Activated T-cell treated with anti-CD3 and anti-CD28 coated beads, Interleukin-2, amount 50 U/mL, for 24 hours (primary cell): ENCODE data around the gene FANCC.

Source experiments
- DNase-seq: peaks from one replicate; pipeline ENCODE4 v3.0.0-alpha.2; 2020
- H3K27ac Mint-ChIP-seq: 2 replicates; pipeline ENCODE4 v1.8.0; 2020; ENCODE audit warnings: mild to moderate bottlenecking, mixed read lengths
- H3K27me3 Mint-ChIP-seq: 2 replicates; pipeline ENCODE4 v1.8.0; 2020; ENCODE audit warnings: mixed read lengths
- H3K36me3 Mint-ChIP-seq: 2 replicates; pipeline ENCODE4 v1.8.0; 2020; ENCODE audit warnings: low read depth, mixed read lengths
- H3K4me1 Mint-ChIP-seq: 2 replicates; pipeline ENCODE4 v1.8.0; 2020; ENCODE audit warnings: low read depth, mixed read lengths
- H3K4me3 Mint-ChIP-seq: 2 replicates; pipeline ENCODE4 v1.8.0; 2020; ENCODE audit warnings: mild to moderate bottlenecking, moderate library complexity, mixed read lengths
- H3K9me3 Mint-ChIP-seq: 2 replicates; pipeline ENCODE4 v1.8.0; 2020; ENCODE audit warnings: mixed read lengths

FANCC gene

GRCh38 chr9:95116002-95116807, 201.3 kb downstream of the FANCC start:
- Mint-ChIP-seq H3K9me3 (no peaks in the 10 kb centered on the region), H3K4me1 (no peaks in the 10 kb centered on the region), H3K4me3 (no peak overlapping the region), H3K27me3 (no peaks in the 10 kb centered on the region), H3K36me3 (peaks cover 22% of the 10 kb centered on the region), H3K27ac (no peak overlapping the region)
- DNase-seq, result no peak

- no peaks in the 10 kb centered on the region for H3K4me1 Mint-ChIP-seq
- no peak overlapping the region for H3K4me3 Mint-ChIP-seq
- H3K27ac Mint-ChIP-seq, result no peak overlapping the region
- no peaks in the 10 kb centered on the region for H3K9me3 Mint-ChIP-seq
- DNase-seq, result no peak
- no peaks in the 10 kb centered on the region for H3K27me3 Mint-ChIP-seq
- peaks cover 27% of the 10 kb centered on the region for H3K36me3 Mint-ChIP-seq
Observed at GRCh38 chr9:95115104-95115503, 202.4 kb downstream of the FANCC start.

- H3K27me3 Mint-ChIP-seq, result no peaks in the 10 kb centered on the region
- no peak overlapping the region for H3K4me3 Mint-ChIP-seq
- H3K36me3 Mint-ChIP-seq, result peaks cover 34% of the 10 kb centered on the region
- no peak overlapping the region for H3K27ac Mint-ChIP-seq
- H3K4me1 Mint-ChIP-seq, result no peaks in the 10 kb centered on the region
- DNase-seq, result no peak
- H3K9me3 Mint-ChIP-seq, result no peaks in the 10 kb centered on the region
Observed at GRCh38 chr9:95112436-95113280, 204.9 kb downstream of the FANCC start.

GRCh38 chr9:95111716-95112115, 205.8 kb downstream of the FANCC start:
- Mint-ChIP-seq H3K36me3 (peaks cover 44% of the 10 kb centered on the region), H3K27ac (no peak overlapping the region)
- DNase-seq, result no peak

GRCh38 chr9:95110921-95111525, 206.5 kb downstream of the FANCC start:
- no peaks in the 10 kb centered on the region for H3K27me3 Mint-ChIP-seq
- H3K36me3 Mint-ChIP-seq, result peaks cover 50% of the 10 kb centered on the region
- H3K4me3 Mint-ChIP-seq, result no peak overlapping the region
- H3K9me3 Mint-ChIP-seq, result no peaks in the 10 kb centered on the region
- DNase-seq, result no peak
- H3K4me1 Mint-ChIP-seq, result no peaks in the 10 kb centered on the region
- H3K27ac Mint-ChIP-seq, result no peak overlapping the region

More at GRCh38 chr9:95111716-95112115, 205.8 kb downstream of the FANCC start:
- H3K4me3 Mint-ChIP-seq, result no peak overlapping the region
- H3K4me1 Mint-ChIP-seq, result no peaks in the 10 kb centered on the region
- H3K27me3 Mint-ChIP-seq, result no peaks in the 10 kb centered on the region
- H3K9me3 Mint-ChIP-seq, result no peaks in the 10 kb centered on the region

- H3K36me3 Mint-ChIP-seq, result peaks cover 55% of the 10 kb centered on the region
- no peaks in the 10 kb centered on the region for H3K9me3 Mint-ChIP-seq
- no peaks in the 10 kb centered on the region for H3K4me1 Mint-ChIP-seq
- H3K4me3 Mint-ChIP-seq, result no peak overlapping the region
- no peak for DNase-seq
- H3K27ac Mint-ChIP-seq, result no peak overlapping the region
- no peaks in the 10 kb centered on the region for H3K27me3 Mint-ChIP-seq
Observed at GRCh38 chr9:95109456-95109855, 208.1 kb downstream of the FANCC start.

- peaks cover 52% of the 10 kb centered on the region for H3K36me3 Mint-ChIP-seq
- H3K4me1 Mint-ChIP-seq, result no peaks in the 10 kb centered on the region
- no peaks in the 10 kb centered on the region for H3K9me3 Mint-ChIP-seq
- no peak overlapping the region for H3K4me3 Mint-ChIP-seq
- H3K27ac Mint-ChIP-seq, result no peak overlapping the region
- DNase-seq, result no peak
- H3K27me3 Mint-ChIP-seq, result no peaks in the 10 kb centered on the region
Observed at GRCh38 chr9:95108777-95109176, 208.7 kb downstream of the FANCC start.

GRCh38 chr9:95107976-95108375, 209.5 kb downstream of the FANCC start:
- peaks cover 51% of the 10 kb centered on the region for H3K36me3 Mint-ChIP-seq

GRCh38 chr9:95107001-95107749, 210.3 kb downstream of the FANCC start:
- Mint-ChIP-seq H3K36me3 (peaks cover 45% of the 10 kb centered on the region), H3K27me3 (no peaks in the 10 kb centered on the region), H3K4me3 (no peak overlapping the region), H3K9me3 (no peaks in the 10 kb centered on the region), H3K27ac (no peak overlapping the region), H3K4me1 (no peaks in the 10 kb centered on the region)
- no peak for DNase-seq

More at GRCh38 chr9:95107976-95108375, 209.5 kb downstream of the FANCC start:
- Mint-ChIP-seq H3K27me3 (no peaks in the 10 kb centered on the region), H3K9me3 (no peaks in the 10 kb centered on the region), H3K27ac (no peak overlapping the region), H3K4me1 (no peaks in the 10 kb centered on the region), H3K4me3 (no peak overlapping the region)
- DNase-seq, result no peak

GRCh38 chr9:95105519-95106287, 211.8 kb downstream of the FANCC start:
- Mint-ChIP-seq H3K36me3 (peaks cover 40% of the 10 kb centered on the region), H3K27ac (no peak overlapping the region), H3K27me3 (no peaks in the 10 kb centered on the region), H3K9me3 (no peaks in the 10 kb centered on the region), H3K4me1 (no peaks in the 10 kb centered on the region), H3K4me3 (no peak overlapping the region)
- DNase-seq, result no peak

GRCh38 chr9:95104980-95105379, 212.5 kb downstream of the FANCC start:
- Mint-ChIP-seq H3K4me1 (no peaks in the 10 kb centered on the region), H3K4me3 (no peak overlapping the region), H3K36me3 (peaks cover 40% of the 10 kb centered on the region), H3K27me3 (no peaks in the 10 kb centered on the region), H3K27ac (no peak overlapping the region), H3K9me3 (no peaks in the 10 kb centered on the region)
- DNase-seq, result no peak

- no peak for DNase-seq
- Mint-ChIP-seq H3K27me3 (no peaks in the 10 kb centered on the region), H3K27ac (no peak overlapping the region), H3K4me1 (no peaks in the 10 kb centered on the region), H3K9me3 (no peaks in the 10 kb centered on the region), H3K4me3 (no peak overlapping the region), H3K36me3 (peaks cover 42% of the 10 kb centered on the region)
Observed at GRCh38 chr9:95104581-95104960, 212.9 kb downstream of the FANCC start.

GRCh38 chr9:95103871-95104580, 213.5 kb downstream of the FANCC start:
- H3K4me1 Mint-ChIP-seq, result no peaks in the 10 kb centered on the region
- H3K36me3 Mint-ChIP-seq, result peaks cover 41% of the 10 kb centered on the region
- DNase-seq, result no peak
- H3K4me3 Mint-ChIP-seq, result no peak overlapping the region
- H3K9me3 Mint-ChIP-seq, result no peaks in the 10 kb centered on the region
- no peaks in the 10 kb centered on the region for H3K27me3 Mint-ChIP-seq
- no peak overlapping the region for H3K27ac Mint-ChIP-seq
